GM15510 (cell line): ENCODE data around the gene MCF2L.

Source experiments
- POLR2A ChIP-seq: IDR thresholded peaks from 3 replicates; pipeline ENCODE4 v1.6.1; 2011; ENCODE audit warnings: borderline replicate concordance; ENCODE audit not compliant: insufficient read length; ENCODE audit errors: extremely low read depth

Gene MCF2L

DNA sequence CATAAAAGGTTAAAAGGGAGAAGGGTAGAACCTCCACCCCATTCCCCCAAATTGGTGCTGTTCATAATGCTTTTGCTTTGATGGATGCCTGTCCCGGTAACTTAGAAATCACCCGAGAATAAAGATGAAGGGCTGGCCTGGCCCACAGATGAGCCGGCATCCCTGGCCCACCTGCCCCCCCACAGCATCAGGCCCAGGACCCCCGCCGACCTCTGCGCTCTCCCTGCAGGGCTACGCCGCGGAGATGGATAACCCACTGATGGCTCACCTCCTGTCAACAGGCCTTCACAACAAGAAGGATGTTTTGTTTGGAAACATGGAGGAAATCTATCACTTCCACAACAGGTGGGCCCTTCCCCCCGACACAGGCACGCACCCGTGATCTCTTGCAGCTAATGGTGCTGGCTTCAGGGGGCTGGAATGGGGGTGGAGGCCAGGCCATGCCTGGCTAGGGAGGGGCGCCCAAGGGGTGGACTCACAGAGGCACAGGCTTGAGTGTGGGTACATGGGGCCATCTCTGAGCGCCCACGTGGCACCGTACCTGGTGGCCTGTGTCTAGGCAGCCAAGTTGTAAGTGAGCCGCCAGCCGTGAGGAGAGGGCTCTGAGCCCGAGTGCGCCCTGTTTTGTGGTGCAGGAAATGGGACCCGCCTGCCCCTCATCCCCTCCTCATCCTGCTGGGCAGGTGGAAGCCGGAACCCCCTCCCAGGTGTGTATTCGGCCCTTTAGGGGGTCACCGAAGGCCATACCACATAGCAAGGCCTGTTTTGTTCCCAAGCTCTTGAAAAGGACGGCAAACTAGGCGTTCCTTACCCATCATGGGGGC is 113.4 kb downstream of the MCF2L start:
- TF ChIP-seq POLR2A = no peak

DNA sequence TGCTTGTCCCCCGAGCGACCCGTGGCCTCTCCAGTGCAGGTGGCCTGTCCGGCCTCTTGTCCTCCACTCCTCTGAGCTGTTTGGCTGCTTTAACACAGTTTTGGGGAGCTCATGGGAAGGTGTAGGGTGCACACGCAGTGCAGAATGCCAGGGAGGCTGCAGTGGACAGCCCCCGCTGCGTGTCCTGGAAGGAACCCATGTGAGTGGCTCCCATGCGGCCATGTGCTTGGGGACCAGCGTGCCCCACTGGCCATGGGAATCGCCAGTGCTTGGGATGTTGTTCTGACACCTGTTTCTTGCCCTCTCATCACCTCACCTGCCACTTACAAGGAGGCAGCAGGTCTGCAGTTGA is 114.0 kb downstream of the MCF2L start:
- TF ChIP-seq POLR2A = no peak

DNA sequence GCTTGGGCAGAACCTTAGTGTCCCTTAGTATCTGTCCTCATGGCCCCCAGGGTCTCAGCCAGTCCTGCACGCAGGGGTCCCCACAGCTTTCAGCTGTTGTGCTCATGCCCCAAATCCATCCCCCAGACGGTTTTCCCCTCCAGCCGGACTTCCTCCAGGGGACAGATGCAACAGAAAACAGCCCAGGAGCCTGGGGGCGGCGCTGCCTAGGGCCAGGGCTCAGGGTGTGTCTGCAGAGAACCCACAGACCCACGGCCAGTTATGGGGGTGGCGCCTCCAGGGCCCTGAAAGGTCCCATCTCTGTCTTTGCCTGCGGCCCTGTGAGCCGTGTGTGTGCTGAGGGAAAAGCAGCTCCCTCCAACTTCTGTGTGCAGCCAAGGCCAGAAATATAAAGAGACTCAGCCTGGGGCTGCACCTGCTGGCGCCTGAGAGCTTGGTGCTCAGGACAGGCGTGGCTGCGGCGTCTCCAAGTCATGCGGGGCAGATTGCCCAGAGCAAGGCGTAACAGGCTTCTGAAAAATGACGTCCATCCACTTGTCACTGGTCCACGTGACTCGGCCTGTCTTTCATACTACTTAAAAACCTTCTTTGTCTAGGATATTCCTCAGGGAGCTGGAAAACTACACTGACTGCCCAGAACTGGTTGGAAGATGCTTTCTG is 114.5 kb downstream of the MCF2L start:
- TF ChIP-seq POLR2A = no peak

GRCh38 chr13:113084094-113084942 is 115.3 kb downstream of the MCF2L start:
- no peak for TF ChIP-seq POLR2A

- TF ChIP-seq POLR2A = no peak
Observed at GRCh38 chr13:113084943-113085540, 116.0 kb downstream of the MCF2L start.

DNA sequence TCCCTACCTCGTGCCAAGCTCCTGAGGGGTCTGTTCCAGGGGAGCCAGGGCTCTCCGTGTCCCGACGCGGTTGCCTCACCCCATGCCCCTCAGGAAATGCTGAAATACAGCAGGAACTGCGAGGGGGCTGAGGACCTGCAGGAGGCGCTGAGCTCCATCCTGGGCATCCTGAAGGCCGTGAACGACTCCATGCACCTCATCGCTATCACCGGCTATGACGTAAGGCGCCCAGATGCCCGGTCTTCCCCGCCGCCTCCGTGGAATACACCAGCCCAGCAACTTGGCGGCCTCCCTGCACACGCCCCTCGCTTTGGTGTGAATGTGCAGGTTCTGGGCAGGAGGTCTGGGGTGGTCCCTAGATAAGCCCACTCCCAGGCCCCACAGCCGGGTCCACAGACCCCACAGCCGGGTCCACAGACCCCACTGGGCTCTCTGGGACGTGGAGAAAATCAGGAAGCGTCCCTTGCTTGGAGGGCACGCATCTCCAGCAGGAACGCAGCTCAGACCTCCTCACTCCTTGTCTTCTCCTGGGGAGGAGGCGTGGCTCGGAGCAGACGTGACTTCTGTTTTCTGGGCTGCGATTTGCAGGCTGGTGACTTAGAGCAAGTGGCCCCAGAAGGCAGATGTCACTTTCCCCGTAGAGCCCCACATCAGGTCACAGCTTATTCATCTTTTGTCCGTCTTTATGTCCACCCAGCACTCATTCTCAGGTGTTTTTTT is 117.2 kb downstream of the MCF2L start:
- no peak for TF ChIP-seq POLR2A

DNA sequence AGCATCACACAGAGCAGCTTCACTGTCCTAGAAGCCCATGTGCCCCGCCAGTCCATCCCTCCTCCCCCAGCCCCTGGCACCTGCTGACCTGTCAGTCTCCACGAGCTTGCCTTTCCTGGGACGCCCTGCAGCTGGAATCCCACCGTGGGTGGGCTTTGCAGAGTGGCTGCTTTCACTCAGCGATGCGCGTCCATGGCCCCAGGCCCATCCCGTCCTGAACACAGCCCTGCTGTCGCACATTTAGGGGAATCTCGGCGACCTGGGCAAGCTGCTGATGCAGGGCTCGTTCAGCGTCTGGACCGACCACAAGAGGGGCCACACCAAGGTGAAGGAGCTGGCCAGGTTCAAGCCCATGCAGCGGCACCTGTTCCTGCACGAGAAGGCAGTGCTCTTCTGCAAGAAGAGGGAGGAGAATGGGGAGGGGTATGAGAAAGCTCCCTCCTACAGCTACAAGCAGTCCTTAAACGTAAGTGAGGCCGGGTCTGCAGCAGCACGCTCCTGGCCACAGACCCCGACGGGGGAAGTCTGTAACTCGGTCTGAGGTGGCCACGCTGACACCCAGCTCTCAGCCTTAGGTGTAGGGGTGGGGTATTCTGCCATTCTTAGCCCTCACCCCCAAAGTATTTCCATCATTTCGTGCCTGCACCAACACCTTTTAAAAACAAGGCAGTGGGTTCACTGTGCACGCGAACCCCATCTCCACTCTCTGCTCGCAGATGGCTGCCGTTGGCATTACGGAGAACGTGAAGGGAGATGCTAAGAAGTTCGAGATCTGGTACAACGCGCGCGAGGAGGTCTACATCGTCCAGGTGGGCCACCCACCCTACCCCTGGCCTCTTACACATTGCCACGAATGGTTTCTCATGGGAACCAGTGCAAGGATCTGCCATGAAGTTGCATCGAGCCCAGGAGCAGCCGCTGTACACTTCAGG is 118.2 kb downstream of the MCF2L start:
- no peak for TF ChIP-seq POLR2A

- TF ChIP-seq POLR2A = no peak
Observed at GRCh38 chr13:113087923-113088690, 119.1 kb downstream of the MCF2L start.

GRCh38 chr13:113088691-113089020 is 119.6 kb downstream of the MCF2L start:
- TF ChIP-seq POLR2A = no peak

GRCh38 chr13:113089693-113090414 is 120.8 kb downstream of the MCF2L start:
- TF ChIP-seq POLR2A = no peak

- TF ChIP-seq POLR2A = no peak
Observed at GRCh38 chr13:113090415-113090770, 121.4 kb downstream of the MCF2L start.

DNA sequence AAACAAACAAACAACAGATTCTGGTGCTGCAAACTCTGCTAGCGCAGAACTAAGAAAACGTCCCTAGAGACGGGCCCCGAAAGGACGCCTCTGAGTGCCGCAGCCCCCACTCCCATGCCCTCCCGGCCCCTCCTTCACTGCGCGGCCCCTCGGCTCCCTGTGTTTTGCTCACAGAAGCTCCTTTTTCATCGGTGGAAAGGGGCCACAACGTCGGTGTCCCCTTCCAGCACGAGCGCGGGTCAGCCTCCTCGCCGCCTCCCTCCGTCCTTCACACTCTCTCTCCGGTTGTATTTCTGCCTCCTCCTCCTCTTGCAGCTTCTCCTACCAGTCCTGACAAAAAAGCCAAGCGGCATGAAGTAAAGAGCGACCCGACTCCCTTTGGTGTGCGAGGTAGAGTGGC is 121.8 kb downstream of the MCF2L start:
- TF ChIP-seq POLR2A = no peak
